Umbilical cord (tissue), 2 donors: ENCODE results near the gene FGFRL1. TPM values are rescaled to one million over a fixed set of nuclear protein-coding genes. Genes with fewer than 3 reads are reported as not detected.
"Not testable (repeated sequence)": the region's sequence is repeated elsewhere in the genome, so short reads cannot be mapped to it uniquely, and the experiment has no call there.

Experiments used
- DNase-seq: peaks from one replicate; pipeline ENCODE4 v3.0.0-alpha.2; 2015; ENCODE audit warnings: low spot score
- total RNA-seq: library from RNA; depleted of rRNA; stranded (reverse); fragments of >200 nt; gene quantifications from one replicate; pipeline ENCODE4 v1.2.3, GENCODE V29; 2014; ENCODE audit warnings: low replicate concordance; ENCODE audit not compliant: insufficient read depth

FGFRL1 gene
- total RNA-seq, 1 donor from 2014 or later, result 16.4 TPM

GRCh38 chr4:991451-992296 is 19.8 kb upstream of the FGFRL1 start:
- DNase-seq, result no peak

- DNase-seq, result no peak
Observed at GRCh38 chr4:992297-993110, 18.9 kb upstream of the FGFRL1 start.

- no peak for DNase-seq
Observed at GRCh38 chr4:993111-994029, 18.1 kb upstream of the FGFRL1 start, which contains the start of gene SLC26A1. TSS of gene SLC26A1 (minus strand) at chr4:993404. CDS start at chr4:991703, 1,701 bp downstream.

GRCh38 chr4:995311-996026 is 16.0 kb upstream of the FGFRL1 start:
- no peak for DNase-seq

GRCh38 chr4:996030-996996 is 15.1 kb upstream of the FGFRL1 start:
- DNase-seq, result no peak

- DNase-seq, result no peak
Observed at GRCh38 chr4:996997-997374, 14.4 kb upstream of the FGFRL1 start.

GRCh38 chr4:997375-998071 is 13.9 kb upstream of the FGFRL1 start:
- DNase-seq, result no peak

- no peak for DNase-seq
Observed at GRCh38 chr4:998096-998691, 13.2 kb upstream of the FGFRL1 start.

- DNase-seq, result not testable (repeated sequence)
Observed at GRCh38 chr4:999240-999863, 12.1 kb upstream of the FGFRL1 start.

GRCh38 chr4:999882-1000425 is 11.5 kb upstream of the FGFRL1 start:
- DNase-seq, result no peak

GRCh38 chr4:1000686-1001260 is 10.7 kb upstream of the FGFRL1 start:
- DNase-seq, result no peak

- DNase-seq, result no peak
Observed at GRCh38 chr4:1001561-1002130, 9.8 kb upstream of the FGFRL1 start.

GRCh38 chr4:1002131-1002630 is 9.2 kb upstream of the FGFRL1 start:
- no peak for DNase-seq

- DNase-seq, result no peak
Observed at GRCh38 chr4:1002631-1003251, 8.7 kb upstream of the FGFRL1 start.

GRCh38 chr4:1003271-1004070 is 8.0 kb upstream of the FGFRL1 start:
- no peak for DNase-seq

GRCh38 chr4:1004071-1004418 is 7.4 kb upstream of the FGFRL1 start:
- no peak for DNase-seq
